GM18907 (cell line): Measurements from ENCODE around the gene RNF183.
"Not testable (repeated sequence)": the region's sequence is repeated elsewhere in the genome, so short reads cannot be mapped to it uniquely, and the experiment has no call there.

Experiments used
- ATAC-seq: cut with Tn5 transposase; IDR thresholded peaks from one replicate; pipeline ENCODE4 v1.9.1; 2021; ENCODE audit warnings: mild to moderate bottlenecking, moderate library complexity; ENCODE audit not compliant: unreplicated experiment

The RNF183 gene

DNA sequence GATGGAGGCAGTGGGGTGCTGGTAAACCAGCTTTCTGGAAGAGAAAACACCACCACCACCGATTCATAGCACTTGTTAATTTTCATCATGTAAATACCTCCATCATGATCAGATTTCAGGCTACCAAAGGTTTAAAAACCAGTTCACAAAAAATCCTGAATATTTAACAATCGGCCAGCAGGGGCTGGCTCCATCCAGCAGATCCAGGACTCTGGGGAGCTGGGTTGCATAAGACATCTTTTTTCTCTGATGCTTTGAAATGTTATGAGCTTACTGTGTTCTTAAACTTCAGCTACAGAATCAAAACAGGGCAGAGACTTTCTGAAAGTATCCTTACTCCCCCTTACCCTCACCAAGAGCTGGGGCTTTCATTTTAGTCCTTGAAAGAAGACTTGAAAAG is 14.6 kb upstream of the RNF183 start:
- no peak for ATAC-seq

GRCh38 chr9:113316030-113316429 is 12.9 kb upstream of the RNF183 start:
- no peak for ATAC-seq

DNA sequence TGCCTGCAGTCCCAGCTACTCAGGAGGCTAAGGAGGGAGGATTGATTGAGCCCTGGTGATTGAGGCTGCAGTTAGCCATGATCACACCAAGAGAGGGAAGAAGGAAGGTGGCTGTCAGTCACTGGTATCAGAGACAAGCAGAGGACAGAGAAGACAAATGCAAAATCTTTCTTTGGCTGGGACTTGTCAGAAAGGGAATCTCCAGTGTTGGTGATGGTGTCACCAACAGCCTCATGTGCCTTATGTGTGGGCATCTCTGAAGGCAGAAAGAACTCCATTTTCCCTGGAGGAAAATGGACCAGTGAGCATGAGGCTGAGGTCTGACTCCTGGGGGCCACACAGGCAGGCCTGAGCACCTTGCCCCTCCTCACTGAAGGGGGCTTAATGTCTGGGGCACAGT is 12.1 kb upstream of the RNF183 start:
- ATAC-seq, result no peak

- no peak for ATAC-seq
Measured at GRCh38 chr9:113313261-113313660, 10.1 kb upstream of the RNF183 start.

- ATAC-seq, result no peak
Measured at GRCh38 chr9:113311961-113312360, 8.8 kb upstream of the RNF183 start.

GRCh38 chr9:113310538-113310937 is 7.4 kb upstream of the RNF183 start:
- ATAC-seq, result no peak

GRCh38 chr9:113309204-113309813 is 6.1 kb upstream of the RNF183 start:
- ATAC-seq, result no peak

- ATAC-seq, result no peak
Measured at GRCh38 chr9:113307396-113307975, 4.3 kb upstream of the RNF183 start.

DNA sequence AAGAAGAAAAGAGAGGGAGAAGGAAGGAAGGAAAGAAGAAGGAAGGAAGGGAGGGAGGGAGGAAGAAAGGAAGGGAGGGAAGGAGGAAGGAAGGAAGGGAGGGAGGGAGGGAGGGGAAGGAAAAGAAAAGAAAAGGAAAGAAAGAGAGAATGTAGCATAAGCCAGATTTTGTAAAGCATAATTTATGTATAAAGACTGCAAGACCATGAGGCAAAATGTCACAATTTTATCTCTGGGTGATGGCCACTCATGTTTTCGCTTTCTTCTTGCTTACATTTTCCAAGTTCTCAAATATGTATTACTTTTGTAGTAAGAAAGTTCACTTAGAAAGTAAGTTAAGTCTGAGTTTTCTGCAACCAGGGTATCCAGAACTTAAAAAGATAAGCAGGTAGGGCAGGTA is 3.4 kb upstream of the RNF183 start:
- no peak for ATAC-seq

GRCh38 chr9:113301548-113301947 is 1.6 kb downstream of the RNF183 start:
- ATAC-seq, result no peak

GRCh38 chr9:113299800-113300292 is 3.3 kb downstream of the RNF183 start:
- no peak for ATAC-seq

- no peak for ATAC-seq
Measured at GRCh38 chr9:113298924-113299770, 4.0 kb downstream of the RNF183 start.

DNA sequence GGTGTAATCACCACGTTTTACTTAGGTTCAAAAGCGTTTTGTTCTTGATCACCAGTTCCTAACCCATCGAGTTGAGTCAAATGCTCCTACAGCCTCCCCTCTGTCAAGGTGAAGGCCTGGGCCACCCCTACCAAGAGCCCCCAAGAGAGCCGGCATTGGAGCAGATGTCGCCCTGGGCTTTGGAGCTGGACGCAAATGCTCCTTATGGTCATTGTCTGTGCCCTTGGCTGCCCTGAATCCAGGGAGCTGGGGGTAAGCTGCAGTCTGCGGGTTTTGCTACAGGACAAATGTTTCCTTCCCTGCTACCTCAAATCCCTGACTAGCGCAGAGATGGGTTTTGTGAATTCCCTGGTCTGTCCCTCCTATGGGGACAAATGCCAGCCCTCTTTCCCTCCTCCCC is 4.9 kb downstream of the RNF183 start:
- ATAC-seq, result no peak

- no peak for ATAC-seq
Measured at GRCh38 chr9:113296796-113297558, 6.2 kb downstream of the RNF183 start.

- ATAC-seq, result not testable (repeated sequence)
Measured at GRCh38 chr9:113296247-113296646, 6.9 kb downstream of the RNF183 start.

DNA sequence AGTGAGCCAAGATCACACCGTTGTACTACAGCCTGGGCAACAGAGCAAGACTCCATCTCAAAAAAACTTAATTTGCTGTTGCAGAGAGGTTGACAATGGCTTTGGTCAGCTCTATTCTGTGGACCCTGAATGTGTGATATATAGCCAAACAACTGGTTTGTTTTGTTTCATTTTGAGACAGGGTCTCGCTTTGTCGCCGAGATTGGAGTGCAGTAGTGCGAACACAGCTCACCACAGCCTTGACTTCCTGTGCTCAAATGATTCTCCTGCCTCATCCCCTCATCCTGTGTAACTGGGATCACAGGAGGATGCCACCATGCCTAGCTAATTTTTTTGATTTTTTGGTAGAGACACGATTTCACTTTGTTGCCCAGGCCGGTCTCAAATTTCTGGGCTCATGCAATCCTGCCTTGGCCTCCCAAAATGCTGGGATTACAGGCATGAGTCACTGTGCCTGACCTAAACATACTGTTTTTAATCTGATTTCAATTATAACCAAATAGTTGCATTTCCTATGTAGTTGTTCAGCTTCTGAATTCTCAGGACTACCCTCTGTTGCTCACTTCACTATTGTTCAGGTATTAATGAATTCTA is 9.8 kb downstream of the RNF183 start:
- no peak for ATAC-seq

- no peak for ATAC-seq
Measured at GRCh38 chr9:113290052-113290607, 13.0 kb downstream of the RNF183 start.

- no peak for ATAC-seq
Measured at GRCh38 chr9:113289091-113289490, 14.1 kb downstream of the RNF183 start.

GRCh38 chr9:113281356-113281755 is 21.8 kb downstream of the RNF183 start:
- no peak for ATAC-seq

DNA sequence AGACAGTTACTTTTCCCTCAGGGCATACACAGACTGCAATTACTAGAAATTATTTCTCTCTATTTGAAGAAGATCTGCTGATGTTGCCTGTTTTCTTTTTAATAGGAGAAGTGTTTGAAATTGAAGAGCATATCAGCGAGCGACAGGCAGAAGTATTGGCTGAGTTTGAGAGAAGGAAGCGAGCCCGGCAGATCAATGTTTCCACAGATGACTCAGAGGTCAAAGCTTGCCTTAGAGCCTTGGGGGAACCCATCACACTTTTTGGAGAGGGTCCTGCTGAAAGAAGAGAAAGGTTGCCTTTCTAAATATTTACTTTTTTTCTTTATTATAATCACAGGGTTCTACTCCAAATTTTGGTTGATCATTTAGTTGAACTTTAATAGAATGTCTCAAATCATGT is 24.3 kb downstream of the RNF183 start:
- ATAC-seq, result no peak
